Measurements from ENCODE around the gene MED13L. TPM values are rescaled to one million over a fixed set of nuclear protein-coding genes. Genes with fewer than 3 reads are reported as not detected.

MED13L gene
- total and polyA plus RNA-seq, 8 donors: 10.3 to 93.8 (median 53.0) TPM

GRCh38 chr12:116274551-116275375 is 2.7 kb downstream of the MED13L start:
- no peak for ATAC-seq
- Histone ChIP-seq H3K4me3 (peak overlapping the region in 1 of 4 donors; percentile 70), H3K9me3 (no peaks in the 10 kb centered on the region), H3K4me1 (peaks cover 0 to 23% (median 17%) of the 10 kb centered on the region in 3 donors), H3K36me3 (no peaks in the 10 kb centered on the region), H3K27ac (no peak overlapping the region), H3K27me3 (no peaks in the 10 kb centered on the region)
- TF ChIP-seq CTCF (IDR thresholded peaks at IDR 0.05): no peak
- WGBS, 2 donors: 30 to 36% methylated on average over 5 of the region's 5 CpGs
- no peak for DNase-seq
- intact Hi-C loops (cut with DNase I): no loop called here
- no peak for FAIRE-seq

GRCh38 chr12:116273813-116274550 is 3.5 kb downstream of the MED13L start:
- no peak for ATAC-seq
- no peaks in the 10 kb centered on the region for H3K27me3 ChIP-seq
- no peaks in the 10 kb centered on the region for H3K9me3 ChIP-seq
- no peak for FAIRE-seq
- H3K4me3 ChIP-seq: no peak overlapping the region
- intact Hi-C loops (cut with DNase I): no loop called here
- no peak overlapping the region for H3K27ac ChIP-seq
- no peaks in the 10 kb centered on the region for H3K36me3 ChIP-seq
- no peak for DNase-seq
- no peak for TF ChIP-seq CTCF (IDR thresholded peaks at IDR 0.05)
- 39 to 43% methylated on average over 4 of the region's 4 CpGs for WGBS, 2 donors
- H3K4me1 ChIP-seq: peaks cover 0 to 23% (median 17%) of the 10 kb centered on the region in 3 donors

GRCh38 chr12:116267948-116268347 is 9.5 kb downstream of the MED13L start:
- Histone ChIP-seq H3K4me1 (peaks cover 14 to 47% (median 44%) of the 10 kb centered on the region in 3 donors), H3K27me3 (no peaks in the 10 kb centered on the region), H3K36me3 (no peaks in the 10 kb centered on the region), H3K9me3 (no peaks in the 10 kb centered on the region), H3K27ac (no peak overlapping the region), H3K4me3 (no peak overlapping the region)
- WGBS, 2 donors: 7 to 11% methylated on average over 1 of the region's 1 CpG
- no peak for ATAC-seq
- intact Hi-C loops (cut with DNase I): no loop called here
- TF ChIP-seq CTCF (IDR thresholded peaks at IDR 0.05): no peak
- DNase-seq: no peak
- no peak for FAIRE-seq

GRCh38 chr12:116266631-116267349 is 10.7 kb downstream of the MED13L start:
- no peak for DNase-seq
- intact Hi-C loops (cut with DNase I): no loop called here
- Histone ChIP-seq H3K27ac (no peak overlapping the region), H3K36me3 (no peaks in the 10 kb centered on the region), H3K9me3 (no peaks in the 10 kb centered on the region), H3K27me3 (no peaks in the 10 kb centered on the region), H3K4me3 (no peak overlapping the region), H3K4me1 (peaks cover 24 to 54% (median 48%) of the 10 kb centered on the region in 3 donors)
- TF ChIP-seq CTCF (IDR thresholded peaks at IDR 0.05): no peak
- no peak for ATAC-seq
- FAIRE-seq: no peak
- 43 to 53% methylated on average over 6 of the region's 6 CpGs for WGBS, 2 donors

Data from pancreas (tissue), 10 donors.